ENCODE measurements around the gene RYK. TPM values are rescaled to one million over a fixed set of nuclear protein-coding genes. Genes with fewer than 3 reads are reported as not detected.

The RYK gene
- total RNA-seq, 1 donor from 2014 or later, result 85.2 TPM

DNA sequence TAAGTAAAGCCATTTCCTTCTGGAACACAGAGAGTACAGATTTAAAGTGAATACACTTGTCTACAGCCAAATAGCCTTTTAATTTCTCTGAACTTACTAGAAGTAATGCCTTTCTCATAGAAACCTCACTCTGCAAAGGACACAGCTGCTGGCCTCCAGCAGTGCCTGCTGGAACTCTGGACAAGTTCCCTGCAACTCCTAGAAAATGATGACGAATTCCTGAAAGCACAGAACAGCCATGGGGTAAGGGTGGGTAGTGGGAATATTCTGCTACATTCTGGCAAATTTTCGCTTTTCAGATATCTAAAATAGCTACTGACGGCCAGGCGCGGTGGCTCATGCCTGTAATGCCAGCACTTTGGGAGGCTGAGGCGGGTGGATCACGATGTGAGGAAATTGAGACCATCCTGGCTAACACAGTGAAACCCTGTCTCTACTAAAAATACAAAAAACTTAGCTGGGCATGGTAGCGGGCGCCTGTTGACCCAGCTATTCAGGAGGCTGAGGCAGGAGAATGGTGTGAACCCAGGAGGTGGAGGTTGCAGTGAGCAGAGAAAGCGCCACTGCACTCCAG lies 34.4 kb downstream of the RYK start:
- H3K4me3 Mint-ChIP-seq (ENCODE audit: low read depth), result no peak overlapping the region
- H3K9me3 Mint-ChIP-seq (ENCODE audit: low read depth), result no peaks in the 10 kb centered on the region
- H3K27me3 Mint-ChIP-seq, result no peaks in the 10 kb centered on the region
- no peak for DNase-seq (ENCODE audit: low spot score, unreplicated experiment)
- peaks cover 1% of the 10 kb centered on the region for H3K4me1 Mint-ChIP-seq (ENCODE audit: low read depth)
- TF ChIP-seq CTCF (IDR thresholded peaks at IDR 0.05; ENCODE audit: unreplicated experiment), result no peak
- peaks cover 4% of the 10 kb centered on the region for H3K36me3 Mint-ChIP-seq (ENCODE audit: insufficient read depth)
- no peak overlapping the region for H3K27ac Mint-ChIP-seq

DNA sequence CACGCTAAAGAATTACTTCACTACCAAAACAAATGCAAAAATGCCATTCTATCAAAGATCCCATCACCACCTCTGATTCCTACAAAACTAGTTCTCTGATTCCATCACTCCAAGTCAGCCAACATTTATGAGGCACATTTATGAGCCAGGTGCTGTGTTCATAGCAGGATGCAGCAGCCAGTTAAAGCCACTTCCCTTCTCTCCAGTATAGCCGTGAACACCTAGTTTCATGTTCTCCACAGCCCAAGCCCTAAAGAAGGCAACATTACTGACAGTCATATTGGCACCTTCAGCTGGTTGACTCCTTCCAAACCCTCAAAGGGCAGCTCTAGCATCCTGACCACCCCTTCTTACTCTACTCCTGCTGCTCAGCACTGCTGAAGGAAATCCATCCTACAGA lies 36.4 kb downstream of the RYK start:
- no peak overlapping the region for H3K4me3 Mint-ChIP-seq (ENCODE audit: low read depth)
- no peaks in the 10 kb centered on the region for H3K27me3 Mint-ChIP-seq
- no peak for DNase-seq (ENCODE audit: low spot score, unreplicated experiment)
- TF ChIP-seq CTCF (IDR thresholded peaks at IDR 0.05; ENCODE audit: unreplicated experiment), result no peak
- H3K36me3 Mint-ChIP-seq (ENCODE audit: insufficient read depth), result peaks cover 8% of the 10 kb centered on the region
- H3K9me3 Mint-ChIP-seq (ENCODE audit: low read depth), result no peaks in the 10 kb centered on the region
- H3K4me1 Mint-ChIP-seq (ENCODE audit: low read depth), result peaks cover 1% of the 10 kb centered on the region
- no peak overlapping the region for H3K27ac Mint-ChIP-seq

- DNase-seq (ENCODE audit: low spot score, unreplicated experiment), result peak; percentile 84
- TF ChIP-seq CTCF (IDR thresholded peaks at IDR 0.05; ENCODE audit: unreplicated experiment), result peak; percentile 96
- Mint-ChIP-seq H3K27ac (no peak overlapping the region), H3K27me3 (no peaks in the 10 kb centered on the region), H3K4me1 (ENCODE audit: low read depth) (peaks cover 1% of the 10 kb centered on the region), H3K36me3 (ENCODE audit: insufficient read depth) (peaks cover 8% of the 10 kb centered on the region), H3K4me3 (ENCODE audit: low read depth) (no peak overlapping the region), H3K9me3 (ENCODE audit: low read depth) (no peaks in the 10 kb centered on the region)
Observed at GRCh38 chr3:134212967-134213665, 37.5 kb downstream of the RYK start.

DNA sequence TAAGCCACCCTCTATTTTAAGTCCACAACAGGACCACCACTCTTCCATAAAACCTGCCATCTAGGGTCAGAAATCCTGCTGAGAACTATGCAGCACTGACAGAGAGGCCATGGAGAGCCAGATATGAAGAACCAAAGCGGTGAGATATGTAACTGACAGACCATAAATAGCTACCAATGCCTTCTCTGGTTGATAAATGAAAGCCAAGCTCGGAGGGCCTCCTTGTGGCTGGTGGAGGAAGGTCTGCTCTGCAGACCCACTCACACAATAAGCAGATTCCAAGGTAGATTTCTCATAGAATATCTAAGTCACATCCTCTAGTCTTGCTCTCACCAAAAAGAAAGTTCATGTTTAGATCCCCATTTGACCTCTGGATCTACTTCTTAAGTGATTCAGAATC lies 38.9 kb downstream of the RYK start:
- H3K36me3 Mint-ChIP-seq (ENCODE audit: insufficient read depth), result peaks cover 9% of the 10 kb centered on the region
- no peak overlapping the region for H3K27ac Mint-ChIP-seq
- DNase-seq (ENCODE audit: low spot score, unreplicated experiment), result peak; percentile 15
- H3K4me1 Mint-ChIP-seq (ENCODE audit: low read depth), result peaks cover 1% of the 10 kb centered on the region
- no peak overlapping the region for H3K4me3 Mint-ChIP-seq (ENCODE audit: low read depth)
- peak; percentile 65 for TF ChIP-seq CTCF (IDR thresholded peaks at IDR 0.05; ENCODE audit: unreplicated experiment)
- H3K27me3 Mint-ChIP-seq, result no peaks in the 10 kb centered on the region
- no peaks in the 10 kb centered on the region for H3K9me3 Mint-ChIP-seq (ENCODE audit: low read depth)

DNA sequence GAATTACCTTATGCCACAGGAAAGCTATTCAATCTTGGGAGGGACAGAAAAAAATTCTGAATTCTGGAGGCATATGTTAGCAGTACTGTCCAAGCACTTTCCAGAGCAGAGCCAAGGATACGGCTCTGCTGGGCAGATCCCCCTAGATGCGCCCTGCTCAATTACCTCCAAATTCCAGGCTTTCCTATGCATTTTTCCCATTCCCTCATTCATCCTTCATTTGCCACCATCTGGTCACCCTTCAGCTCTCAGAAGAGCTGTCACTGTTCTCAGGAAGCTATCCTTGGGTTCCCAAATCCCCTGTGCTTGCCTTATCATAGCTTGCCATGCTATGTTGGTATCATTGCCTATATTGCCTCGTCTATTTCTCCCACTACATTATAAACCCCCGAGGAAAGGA lies 45.2 kb downstream of the RYK start:
- no peak overlapping the region for H3K27ac Mint-ChIP-seq
- H3K27me3 Mint-ChIP-seq, result no peaks in the 10 kb centered on the region
- H3K4me3 Mint-ChIP-seq (ENCODE audit: low read depth), result no peak overlapping the region
- DNase-seq (ENCODE audit: low spot score, unreplicated experiment), result no peak
- TF ChIP-seq CTCF (IDR thresholded peaks at IDR 0.05; ENCODE audit: unreplicated experiment), result no peak
- H3K36me3 Mint-ChIP-seq (ENCODE audit: insufficient read depth), result peaks cover 21% of the 10 kb centered on the region
- H3K9me3 Mint-ChIP-seq (ENCODE audit: low read depth), result no peaks in the 10 kb centered on the region
- H3K4me1 Mint-ChIP-seq (ENCODE audit: low read depth), result peaks cover 3% of the 10 kb centered on the region

All from progenitor cell of endocrine pancreas (in vitro differentiated cells).